ENCODE data around the gene ERVK3-1.

Gene ERVK3-1

GRCh38 chr19:58268344-58268743 is 36.8 kb upstream of the ERVK3-1 start:
- Histone ChIP-seq H3K27ac (ENCODE audit: low read depth, low read length) (no peak overlapping the region), H3K4me3 (ENCODE audit: insufficient read depth, low read length, poor library complexity, severe bottlenecking) (no peak overlapping the region), H3F3A (ENCODE audit: insufficient read depth) (0 out of 2 replicates have a peak, but pooled peaks cover 2% of the 10 kb centered on the region), H3K79me2 (ENCODE audit: insufficient read depth, low read length) (no peaks in the 10 kb centered on the region; the same call in 1 of the 2 replicates), H4K20me1 (ENCODE audit: low read depth, low read length) (no peaks in the 10 kb centered on the region), H3K36me3 (ENCODE audit: low read length) (peaks cover 13% of the 10 kb centered on the region), H3K27me3 (ENCODE audit: low read length) (no peaks in the 10 kb centered on the region), H3K9me2 (replicated peaks; ENCODE audit: insufficient read depth, low read length) (no peaks in the 10 kb centered on the region), H3K9me3 (ENCODE audit: insufficient read depth, low read length) (peaks cover 29% of the 10 kb centered on the region; the same call in 1 of the 2 replicates), H3K9ac (ENCODE audit: low read length) (no peak overlapping the region), H3K4me2 (ENCODE audit: low read depth, low read length, poor library complexity, severe bottlenecking) (no peak overlapping the region), H2AFZ (ENCODE audit: low read depth, low read length, severe bottlenecking) (no peak overlapping the region)
- no peak for TF ChIP-seq EZH2phosphoT487 (conservative IDR thresholded peaks at IDR 0.05; ENCODE audit: low read length)
- no peak for TF ChIP-seq CTCF (IDR thresholded peaks at IDR 0.05; ENCODE audit: insufficient read depth, low read length, poor library complexity, severe bottlenecking)

- Histone ChIP-seq H3K4me2 (ENCODE audit: low read depth, low read length, poor library complexity, severe bottlenecking) (no peak overlapping the region), H3K27ac (ENCODE audit: low read depth, low read length) (no peak overlapping the region), H2AFZ (ENCODE audit: low read depth, low read length, severe bottlenecking) (no peak overlapping the region), H3K4me3 (ENCODE audit: insufficient read depth, low read length, poor library complexity, severe bottlenecking) (no peak overlapping the region), H3K36me3 (ENCODE audit: low read length) (no peaks in the 10 kb centered on the region), H3K27me3 (ENCODE audit: low read length) (no peaks in the 10 kb centered on the region), H3K9ac (ENCODE audit: low read length) (no peak overlapping the region), H3K9me3 (ENCODE audit: insufficient read depth, low read length) (no peaks in the 10 kb centered on the region), H4K20me1 (ENCODE audit: low read depth, low read length) (no peaks in the 10 kb centered on the region), H3K9me2 (replicated peaks; ENCODE audit: insufficient read depth, low read length) (no peaks in the 10 kb centered on the region), H3K79me2 (ENCODE audit: insufficient read depth, low read length) (peaks cover 17% of the 10 kb centered on the region), H3F3A (ENCODE audit: insufficient read depth) (no peaks in the 10 kb centered on the region; the same call in 1 of the 2 replicates)
- TF ChIP-seq EZH2phosphoT487 (conservative IDR thresholded peaks at IDR 0.05; ENCODE audit: low read length) (no peak), CTCF (IDR thresholded peaks at IDR 0.05; ENCODE audit: insufficient read depth, low read length, poor library complexity, severe bottlenecking) (no peak)
These were observed 30.4 kb upstream of the ERVK3-1 start for GRCh38 chr19:58274771-58275201.

- Histone ChIP-seq H3K79me2 (ENCODE audit: insufficient read depth, low read length) (peaks cover 25% of the 10 kb centered on the region), H3K4me2 (ENCODE audit: low read depth, low read length, poor library complexity, severe bottlenecking) (no peak overlapping the region), H3F3A (ENCODE audit: insufficient read depth) (no peaks in the 10 kb centered on the region; the same call in 1 of the 2 replicates), H3K4me3 (ENCODE audit: insufficient read depth, low read length, poor library complexity, severe bottlenecking) (no peak overlapping the region), H3K36me3 (ENCODE audit: low read length) (no peaks in the 10 kb centered on the region), H3K27ac (ENCODE audit: low read depth, low read length) (no peak overlapping the region), H2AFZ (ENCODE audit: low read depth, low read length, severe bottlenecking) (no peak overlapping the region), H3K9me2 (replicated peaks; ENCODE audit: insufficient read depth, low read length) (no peaks in the 10 kb centered on the region), H4K20me1 (ENCODE audit: low read depth, low read length) (no peaks in the 10 kb centered on the region), H3K27me3 (ENCODE audit: low read length) (no peaks in the 10 kb centered on the region), H3K9ac (ENCODE audit: low read length) (no peak overlapping the region), H3K9me3 (ENCODE audit: insufficient read depth, low read length) (no peaks in the 10 kb centered on the region)
- TF ChIP-seq EZH2phosphoT487 (conservative IDR thresholded peaks at IDR 0.05; ENCODE audit: low read length) (no peak), CTCF (IDR thresholded peaks at IDR 0.05; ENCODE audit: insufficient read depth, low read length, poor library complexity, severe bottlenecking) (no peak)
These were observed 29.6 kb upstream of the ERVK3-1 start for GRCh38 chr19:58275564-58275963.

All from SU-DHL-6 (cell line).